AG09309 (cell line): Measurements from ENCODE around the gene SCN1B.

Source experiments
- DNase-seq: peaks from one replicate; pipeline ENCODE4 v3.0.0-alpha.2; 2010; ENCODE audit warnings: low read depth
- H3K4me3 ChIP-seq: 2 replicates; pipeline ENCODE4 v1.5.1; 2011; ENCODE audit warnings: mild to moderate bottlenecking, low read depth, low read length, moderate library complexity; ENCODE audit not compliant: control insufficient read depth
- CTCF ChIP-seq: IDR thresholded peaks from 2 replicates; pipeline ENCODE4 v1.5.1; 2011; ENCODE audit warnings: mild to moderate bottlenecking, low read depth, low read length, inconsistent platforms; ENCODE audit not compliant: insufficient read depth, control insufficient read depth; ENCODE audit errors: missing control alignments

SCN1B gene

DNA sequence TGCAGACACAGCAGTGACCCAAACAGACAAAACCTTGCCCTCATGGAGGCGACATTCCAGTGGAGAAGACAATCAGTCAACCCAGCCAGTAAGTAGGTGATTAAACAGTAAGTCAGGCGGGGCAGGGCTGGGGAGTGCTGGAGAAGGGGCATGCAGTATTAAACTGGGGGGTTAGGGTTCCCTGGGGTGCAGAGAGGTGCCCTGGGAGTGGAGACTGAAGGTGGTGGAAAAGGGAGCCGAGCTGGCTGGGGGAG is 54.2 kb downstream of the SCN1B start:
- no peak for TF ChIP-seq CTCF
- H3K4me3 ChIP-seq = no peak overlapping the region
- DNase-seq = no peak

GRCh38 chr19:35085947-35086346 is 55.7 kb downstream of the SCN1B start:
- no peak for TF ChIP-seq CTCF
- no peak for DNase-seq
- no peak overlapping the region for H3K4me3 ChIP-seq

GRCh38 chr19:35086455-35086854 is 56.2 kb downstream of the SCN1B start:
- H3K4me3 ChIP-seq = no peak overlapping the region

GRCh38 chr19:35087393-35087792 is 57.1 kb downstream of the SCN1B start:
- H3K4me3 ChIP-seq = no peak overlapping the region
- no peak for DNase-seq
- TF ChIP-seq CTCF = no peak

More at GRCh38 chr19:35086455-35086854, 56.2 kb downstream of the SCN1B start:
- no peak for DNase-seq
- TF ChIP-seq CTCF = no peak

DNA sequence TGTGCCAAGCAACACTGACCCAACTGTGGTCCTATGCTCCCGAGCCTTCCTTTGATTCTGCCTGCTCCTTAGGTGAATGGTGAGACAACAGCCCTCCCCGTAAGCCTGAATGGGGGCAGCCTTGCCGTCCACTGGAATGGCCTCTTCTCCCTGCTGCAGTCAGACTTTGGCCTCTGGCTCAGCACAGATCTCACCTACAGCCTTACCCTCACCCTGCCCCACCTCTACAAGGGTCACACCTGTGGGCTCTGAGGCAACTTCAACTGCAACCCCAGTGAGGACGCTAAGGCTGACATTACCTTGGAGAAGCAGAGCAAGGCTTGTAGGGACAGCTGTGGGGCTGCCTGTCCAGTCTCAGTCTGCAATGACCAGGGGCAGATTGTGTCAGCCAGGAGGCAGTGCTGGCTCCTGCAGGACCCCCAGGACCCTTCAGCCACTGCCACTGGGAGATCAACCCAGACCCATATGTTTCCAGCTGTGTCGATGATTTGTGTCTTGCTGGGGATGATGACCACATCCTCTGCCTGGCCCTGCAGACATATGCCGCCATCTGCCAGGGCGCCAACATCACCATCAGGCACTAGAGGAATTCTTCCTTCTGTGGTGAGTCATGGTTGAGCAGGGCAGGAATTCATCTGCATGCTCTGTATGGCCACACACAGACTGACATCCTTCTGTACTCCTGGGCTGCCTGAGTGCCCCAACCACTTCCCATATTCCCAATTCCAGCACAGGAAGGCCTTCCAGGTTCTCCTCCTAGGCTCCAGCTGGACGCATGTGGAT is 58.1 kb downstream of the SCN1B start:
- no peak for TF ChIP-seq CTCF

DNA sequence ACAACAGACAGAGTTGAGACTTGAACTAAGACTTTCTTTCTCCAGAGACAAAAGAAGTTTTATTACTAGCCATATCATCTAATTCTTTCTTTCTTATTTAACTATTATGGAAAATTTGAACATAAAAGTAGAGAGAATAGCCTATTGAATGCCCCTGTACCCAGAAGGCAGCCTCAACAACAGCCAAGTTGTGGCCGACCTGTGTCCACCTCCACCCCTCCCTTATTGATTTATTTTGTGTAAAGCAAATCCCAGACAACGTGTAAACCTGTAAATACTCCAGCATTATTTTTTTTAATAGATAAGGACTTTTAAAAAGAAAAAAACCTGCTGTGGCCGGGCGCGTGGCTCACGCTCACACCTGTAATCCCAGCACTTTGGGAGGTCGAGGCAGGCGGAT is 59.3 kb downstream of the SCN1B start:
- DNase-seq = no peak
- TF ChIP-seq CTCF = no peak
- H3K4me3 ChIP-seq = no peak overlapping the region

More for the DNA sequence above, 58.1 kb downstream of the SCN1B start:
- H3K4me3 ChIP-seq = no peak overlapping the region
- peak; percentile 66 for DNase-seq
